HEK293 (cell line): Measurements from ENCODE around the gene GSN.

Source experiments
- ATF2 ChIP-seq: fragments of 450-650 bp; formaldehyde crosslinking; IDR thresholded peaks from 2 replicates; pipeline ENCODE4 v1.5.1; 2016; ENCODE audit warnings: missing biosample characterization, missing genetic modification characterization, low read depth
- CTCF ChIP-seq: fragments of 450-650 bp; formaldehyde crosslinking; IDR thresholded peaks from 2 replicates; pipeline ENCODE4 v1.5.1; 2016; ENCODE audit warnings: missing biosample characterization, missing genetic modification characterization
- IKZF3 ChIP-seq: fragments of 450-650 bp; IDR thresholded peaks from 2 replicates; pipeline ENCODE4 v1.5.0; 2018; ENCODE audit warnings: missing biosample characterization, mild to moderate bottlenecking, missing genetic modification characterization, moderate library complexity
- KLF7 ChIP-seq: fragments of 450-650 bp; formaldehyde crosslinking; IDR thresholded peaks from 2 replicates; pipeline ENCODE4 v1.5.1; 2016; ENCODE audit warnings: missing biosample characterization, missing genetic modification characterization, borderline replicate concordance
- PBX3 ChIP-seq: sonication (generic); formaldehyde crosslinking; IDR thresholded peaks from 2 replicates; pipeline ENCODE4 v1.8.1; 2022; ENCODE audit warnings: mild to moderate bottlenecking, moderate library complexity, missing genetic modification reagents
- TCF7L2 ChIP-seq: IDR thresholded peaks from 2 replicates; pipeline ENCODE4 v1.6.1; 2011; ENCODE audit warnings: low read depth, mild to moderate bottlenecking, inconsistent platforms, low read length, moderate library complexity, borderline replicate concordance
- ZFP3 ChIP-seq: fragments of 450-650 bp; formaldehyde crosslinking; IDR thresholded peaks from 2 replicates; pipeline ENCODE4 v1.5.1; 2016; ENCODE audit warnings: low read depth, missing biosample characterization, missing genetic modification characterization
- ZNF16 ChIP-seq: fragments of 450-650 bp; formaldehyde crosslinking; IDR thresholded peaks from 2 replicates; pipeline ENCODE4 v1.5.1; 2016; ENCODE audit warnings: low read depth, missing biosample characterization, missing genetic modification characterization
- ZNF416 ChIP-seq: fragments of 450-650 bp; formaldehyde crosslinking; IDR thresholded peaks from 2 replicates; pipeline ENCODE4 v1.5.1; 2016; ENCODE audit warnings: missing biosample characterization, missing genetic modification characterization
- ZNF561 ChIP-seq: fragments of 450-650 bp; IDR thresholded peaks from 2 replicates; pipeline ENCODE4 v1.5.1; 2018; ENCODE audit warnings: missing biosample characterization, missing genetic modification characterization, borderline replicate concordance
- ZNF670 ChIP-seq: fragments of 450-650 bp; formaldehyde crosslinking; IDR thresholded peaks from 2 replicates; pipeline ENCODE4 v1.5.1; 2016; ENCODE audit warnings: missing biosample characterization, missing genetic modification characterization, low read depth

DNA sequence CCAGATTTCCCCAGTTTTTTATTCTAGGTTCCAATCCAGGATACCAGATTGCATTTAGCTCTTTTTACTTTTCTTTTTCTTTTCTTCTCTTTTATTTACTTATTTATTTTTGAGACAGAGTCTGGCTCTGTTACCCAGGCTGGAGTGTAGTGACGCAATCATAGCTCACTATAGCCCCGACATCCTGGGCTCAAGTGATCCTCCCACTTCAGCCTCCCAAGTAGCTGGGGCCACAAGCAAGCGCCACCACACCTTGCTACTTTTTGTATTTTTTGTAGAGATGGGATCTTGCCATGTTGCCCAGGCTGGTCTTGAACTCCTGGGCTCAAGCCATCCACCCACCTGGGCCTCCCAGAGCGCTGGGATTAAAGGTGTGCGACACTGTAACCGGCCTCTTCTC lies 48.4 kb downstream of the GSN start:
- TF ChIP-seq CTCF (no peak), PBX3 (CRISPR knock-in tag) (no peak), TCF7L2 (no peak), IKZF3 (no peak), ZNF561 (tag by site-specific recombination) (no peak), ATF2 (no peak), ZNF16 (no peak), ZFP3 (tag by site-specific recombination) (no peak), KLF7 (tag by site-specific recombination) (no peak), ZNF670 (tag by site-specific recombination) (no peak), ZNF416 (tag by site-specific recombination) (no peak)
